Cardiac muscle cell (in vitro differentiated cells and primary cell): ENCODE measurements around the gene CKB. TPM values are rescaled to one million over a fixed set of nuclear protein-coding genes. Genes with fewer than 3 reads are reported as not detected.
"Not testable (repeated sequence)": the region's sequence is repeated elsewhere in the genome, so short reads cannot be mapped to it uniquely, and the experiment has no call there.

Experiments used
- DNase-seq, 2 donors: peaks; one replicate each; pipeline versions ENCODE4 v3.0.0 to v3.0.0-alpha.2; 2010 to 2017; ENCODE audit warnings: low read depth in 1 of 2, low spot score in 1 of 2
- H3K27ac ChIP-seq: fragments of 200-600 bp; sonication (generic); 2 replicates; pipeline ENCODE4 v1.5.1; 2016
- H3K27me3 ChIP-seq: fragments of 200-600 bp; sonication (generic); 2 replicates; pipeline ENCODE4 v1.6.0; 2016; ENCODE audit warnings: control low read depth
- H3K36me3 ChIP-seq: fragments of 200-600 bp; sonication (generic); 2 replicates; pipeline ENCODE4 v1.5.1; 2016; ENCODE audit warnings: control low read depth
- H3K4me1 ChIP-seq: fragments of 200-600 bp; sonication (generic); 2 replicates; pipeline ENCODE4 v1.8.1; 2017; ENCODE audit warnings: low read depth, mild to moderate bottlenecking, mixed run types
- H3K4me3 ChIP-seq: fragments of 200-600 bp; sonication (generic); 2 replicates; pipeline ENCODE4 v1.5.1; 2016; ENCODE audit warnings: mild to moderate bottlenecking
- H3K9me3 ChIP-seq: fragments of 200-600 bp; sonication (generic); 2 replicates; pipeline ENCODE4 v1.5.1; 2017; ENCODE audit warnings: low read depth, mild to moderate bottlenecking, control low read depth
- CTCF ChIP-seq: IDR thresholded peaks from 2 replicates; pipeline ENCODE4 v1.5.1; 2012; ENCODE audit warnings: low read depth, mild to moderate bottlenecking, low read length
- polyA plus RNA-seq: library from polyadenylated mRNA; unstranded; fragments of >200 nt; fragmentation: Nextera tagmentation; extraction: Ambion mirVana; gene quantifications from 2 replicates; pipeline ENCODE4 v1.2.1, GENCODE V29; 2016
- total RNA-seq: library from RNA; depleted of rRNA; stranded (reverse); fragments of >200 nt; gene quantifications from 2 replicates; pipeline ENCODE4 v1.2.3, GENCODE V29; 2016

The CKB gene
- total and polyA plus RNA-seq, 2 experiments from 2014 or later: 169 to 327 TPM

GRCh38 chr14:103527408-103528145 is 4.9 kb upstream of the CKB start:
- no peaks in the 10 kb centered on the region for H3K9me3 ChIP-seq
- DNase-seq: no peak
- TF ChIP-seq CTCF: no peak
- peaks cover 12% of the 10 kb centered on the region for H3K27me3 ChIP-seq
- H3K27ac ChIP-seq: peak overlapping the region; percentile 84
- H3K4me1 ChIP-seq: peaks cover 14% of the 10 kb centered on the region
- no peaks in the 10 kb centered on the region for H3K36me3 ChIP-seq
- no peak overlapping the region for H3K4me3 ChIP-seq

- no peaks in the 10 kb centered on the region for H3K36me3 ChIP-seq
- no peak overlapping the region for H3K27ac ChIP-seq
- H3K9me3 ChIP-seq: no peaks in the 10 kb centered on the region
- peaks cover 15% of the 10 kb centered on the region for H3K27me3 ChIP-seq
- peaks cover 14% of the 10 kb centered on the region for H3K4me1 ChIP-seq
- TF ChIP-seq CTCF: no peak
- no peak overlapping the region for H3K4me3 ChIP-seq
- no peak for DNase-seq
These were observed 4.3 kb upstream of the CKB start for GRCh38 chr14:103526914-103527248.

GRCh38 chr14:103526247-103526913 is 3.8 kb upstream of the CKB start:
- H3K4me1 ChIP-seq: peaks cover 14% of the 10 kb centered on the region
- no peak for TF ChIP-seq CTCF
- peaks cover 17% of the 10 kb centered on the region for H3K27me3 ChIP-seq
- no peak for DNase-seq
- H3K9me3 ChIP-seq: no peaks in the 10 kb centered on the region
- no peak overlapping the region for H3K27ac ChIP-seq
- no peak overlapping the region for H3K4me3 ChIP-seq
- H3K36me3 ChIP-seq: no peaks in the 10 kb centered on the region

- DNase-seq, H3K4me3 ChIP-seq, H3K36me3 ChIP-seq, H3K9me3 ChIP-seq: not testable (repeated sequence)
- peaks cover 17% of the 10 kb centered on the region for H3K27me3 ChIP-seq
- peaks cover 14% of the 10 kb centered on the region for H3K4me1 ChIP-seq
- H3K27ac ChIP-seq: peak overlapping the region; percentile 36
These were observed 3.0 kb upstream of the CKB start for GRCh38 chr14:103525430-103526246.

- Histone ChIP-seq H3K27ac (no peak overlapping the region), H3K27me3 (peaks cover 17% of the 10 kb centered on the region), H3K36me3 (no peaks in the 10 kb centered on the region), H3K4me1 (peaks cover 14% of the 10 kb centered on the region), H3K9me3 (no peaks in the 10 kb centered on the region), H3K4me3 (no peak overlapping the region)
- DNase-seq: no peak
- no peak for TF ChIP-seq CTCF
These were observed 1.6 kb upstream of the CKB start for GRCh38 chr14:103524002-103524935.
